Neural cell (in vitro differentiated cells): ENCODE results near the gene BROX. TPM values are rescaled to one million over a fixed set of nuclear protein-coding genes. Genes with fewer than 3 reads are reported as not detected.

Source experiments
- H2AFZ ChIP-seq: fragments of 200-600, 300-800 bp; sonication (generic), shearing (Covaris generic); 2 replicates; pipeline ENCODE4 v1.6.0; 2014; ENCODE audit warnings: low read depth, mild to moderate bottlenecking, antibody characterized with exemption, low read length, moderate library complexity
- H3F3A ChIP-seq: fragments of 200-600 bp; shearing (Covaris generic); 2 replicates; pipeline ENCODE4 v1.6.1; 2016; ENCODE audit warnings: mild to moderate bottlenecking, moderate library complexity, mixed read lengths, antibody characterized with exemption, low read length; ENCODE audit not compliant: insufficient read depth, poor library complexity, severe bottlenecking
- H3K27ac ChIP-seq: fragments of 200-600, 300-800 bp; sonication (generic), shearing (Covaris generic); 2 replicates; pipeline ENCODE4 v1.5.1; 2014; ENCODE audit warnings: mild to moderate bottlenecking, low read length, moderate library complexity
- H3K27me3 ChIP-seq: fragments of 300-800, 200-600 bp; sonication (generic), shearing (Covaris generic); 2 replicates; pipeline ENCODE4 v1.6.0; 2014; ENCODE audit warnings: mild to moderate bottlenecking, low read depth, low read length, moderate library complexity; ENCODE audit not compliant: insufficient read depth
- H3K36me3 ChIP-seq: fragments of 300-800, 200-600 bp; sonication (generic), shearing (Covaris generic); 2 replicates; pipeline ENCODE4 v1.5.1; 2014; ENCODE audit warnings: mild to moderate bottlenecking, antibody characterized with exemption, low read length, moderate library complexity; ENCODE audit not compliant: insufficient read depth
- H3K4me2 ChIP-seq: fragments of 300-800, 200-600 bp; sonication (generic), shearing (Covaris generic); 2 replicates; pipeline ENCODE4 v1.6.0; 2014; ENCODE audit warnings: mild to moderate bottlenecking, low read length
- H3K4me3 ChIP-seq: fragments of 300-800, 200-600 bp; sonication (generic), shearing (Covaris generic); 2 replicates; pipeline ENCODE4 v1.5.1; 2014; ENCODE audit warnings: mild to moderate bottlenecking, low read length, moderate library complexity
- H3K79me2 ChIP-seq: fragments of 200-600 bp; shearing (Covaris generic); replicated peaks from 2 replicates; pipeline ENCODE4 v1.6.0; 2014; ENCODE audit warnings: mild to moderate bottlenecking, low read length, moderate library complexity; ENCODE audit not compliant: insufficient read depth
- H3K9ac ChIP-seq: fragments of 300-800, 200-600 bp; sonication (generic), shearing (Covaris generic); 2 replicates; pipeline ENCODE4 v1.6.1; 2016; ENCODE audit warnings: mild to moderate bottlenecking, low read length, mixed read lengths
- H3K9me2 ChIP-seq: fragments of 200-600 bp; shearing (Covaris generic); 2 replicates; pipeline ENCODE4 v1.6.1; 2016; ENCODE audit warnings: mild to moderate bottlenecking, low read length, mixed read lengths; ENCODE audit not compliant: insufficient read depth
- H3K9me3 ChIP-seq: fragments of 200-600, 300-800 bp; sonication (generic), shearing (Covaris generic); 2 replicates; pipeline ENCODE4 v1.6.1; 2016; ENCODE audit warnings: mild to moderate bottlenecking, mixed run types, low read length, moderate library complexity, mixed read lengths
- H4K20me1 ChIP-seq: fragments of 200-600 bp; shearing (Covaris generic); 2 replicates; pipeline ENCODE4 v1.6.1; 2016; ENCODE audit warnings: mild to moderate bottlenecking, mixed run types; ENCODE audit not compliant: insufficient read depth
- CTCF ChIP-seq: fragments of 450-650 bp; IDR thresholded peaks from 2 replicates; pipeline ENCODE4 v1.5.1; 2014; ENCODE audit warnings: antibody characterized with exemption, mild to moderate bottlenecking, moderate library complexity; ENCODE audit not compliant: poor library complexity, severe bottlenecking
- EP300 ChIP-seq: fragments of 450-650 bp; conservative IDR thresholded peaks from 2 replicates; pipeline ENCODE4 v1.6.1; 2014; ENCODE audit warnings: antibody characterized with exemption, mild to moderate bottlenecking, moderate library complexity; ENCODE audit not compliant: poor library complexity, severe bottlenecking
- EZH2 ChIP-seq: fragments of 200-600, 300-800 bp; shearing (Covaris generic), sonication (generic); IDR thresholded peaks from 2 replicates; pipeline ENCODE4 v1.6.1; 2014; ENCODE audit warnings: antibody characterized with exemption, low read length, borderline replicate concordance, mild to moderate bottlenecking; ENCODE audit not compliant: insufficient read depth, poor library complexity, severe bottlenecking
- MXI1 ChIP-seq: fragments of 450-650 bp; conservative IDR thresholded peaks from 2 replicates; pipeline ENCODE4 v1.6.1; 2014; ENCODE audit warnings: antibody characterized with exemption, mild to moderate bottlenecking; ENCODE audit not compliant: poor library complexity, severe bottlenecking
- POLR2AphosphoS5 ChIP-seq: IDR thresholded peaks from 2 replicates; pipeline ENCODE4 v1.6.1; 2012
- RAD21 ChIP-seq: fragments of 450-650 bp; conservative IDR thresholded peaks from 2 replicates; pipeline ENCODE4 v1.6.1; 2014; ENCODE audit warnings: antibody characterized with exemption, mild to moderate bottlenecking, moderate library complexity
- SMC3 ChIP-seq: fragments of 450-650 bp; conservative IDR thresholded peaks from 2 replicates; pipeline ENCODE4 v1.6.1; 2014; ENCODE audit warnings: antibody characterized with exemption, mild to moderate bottlenecking, moderate library complexity; ENCODE audit not compliant: poor library complexity
- TAF1 ChIP-seq: IDR thresholded peaks from 2 replicates; pipeline ENCODE4 v1.6.1; 2012; ENCODE audit warnings: low read depth
- polyA minus RNA-seq: library from RNA; depleted of rRNA, polyadenylated mRNA; stranded (reverse); fragments of >200 nt; gene quantifications from 2 replicates; pipeline ENCODE4 v1.2.3, GENCODE V29; 2014
- polyA plus RNA-seq: library from polyadenylated mRNA; depleted of rRNA; stranded (reverse); fragments of >200 nt; gene quantifications from 2 replicates; pipeline ENCODE4 v1.2.3, GENCODE V29; 2014
- TF ChIP-seq, protein P1 (sequence below): IDR thresholded peaks from 2 replicates; pipeline ENCODE4 v1.6.1; 2012; ENCODE audit warnings: borderline replicate concordance

Gene BROX
- 20.1 and 22.6 TPM in 2 replicates for polyA plus RNA-seq
- 48.5 and 69.2 TPM in 2 replicates for polyA minus RNA-seq

GRCh38 chr1:222712253-222713090, at the start of gene BROX, which contains the start of gene AIDA:
BROX (plus strand) TSS chr1:222712564; CDS start chr1:222715700, 3,136 bp downstream.
AIDA (minus strand) TSS chr1:222712491; CDS start chr1:222712317, 174 bp downstream.
- Histone ChIP-seq H3K9ac (peak within 1 kb of the TSS; percentile 86), H3K27ac (peak within 1 kb of the TSS; percentile 95), H3K79me2 (peaks cover 36% of the 10 kb centered on the region), H3K9me2 (no peaks in the 10 kb centered on the region), H3F3A (no peaks in the 10 kb centered on the region), H3K9me3 (no peaks in the 10 kb centered on the region), H3K4me3 (peak within 1 kb of the TSS; percentile 77), H4K20me1 (no peaks in the 10 kb centered on the region), H3K36me3 (no peaks in the 10 kb centered on the region), H2AFZ (peak within 1 kb of the TSS; percentile 94), H3K27me3 (no peaks in the 10 kb centered on the region), H3K4me2 (peak within 1 kb of the TSS; percentile 76)
- TF ChIP-seq EP300 = peak; percentile 22
- TF ChIP-seq TAF1 = no peak
- peak; percentile 22 for TF ChIP-seq POLR2AphosphoS5
- TF ChIP-seq, protein P1, sequence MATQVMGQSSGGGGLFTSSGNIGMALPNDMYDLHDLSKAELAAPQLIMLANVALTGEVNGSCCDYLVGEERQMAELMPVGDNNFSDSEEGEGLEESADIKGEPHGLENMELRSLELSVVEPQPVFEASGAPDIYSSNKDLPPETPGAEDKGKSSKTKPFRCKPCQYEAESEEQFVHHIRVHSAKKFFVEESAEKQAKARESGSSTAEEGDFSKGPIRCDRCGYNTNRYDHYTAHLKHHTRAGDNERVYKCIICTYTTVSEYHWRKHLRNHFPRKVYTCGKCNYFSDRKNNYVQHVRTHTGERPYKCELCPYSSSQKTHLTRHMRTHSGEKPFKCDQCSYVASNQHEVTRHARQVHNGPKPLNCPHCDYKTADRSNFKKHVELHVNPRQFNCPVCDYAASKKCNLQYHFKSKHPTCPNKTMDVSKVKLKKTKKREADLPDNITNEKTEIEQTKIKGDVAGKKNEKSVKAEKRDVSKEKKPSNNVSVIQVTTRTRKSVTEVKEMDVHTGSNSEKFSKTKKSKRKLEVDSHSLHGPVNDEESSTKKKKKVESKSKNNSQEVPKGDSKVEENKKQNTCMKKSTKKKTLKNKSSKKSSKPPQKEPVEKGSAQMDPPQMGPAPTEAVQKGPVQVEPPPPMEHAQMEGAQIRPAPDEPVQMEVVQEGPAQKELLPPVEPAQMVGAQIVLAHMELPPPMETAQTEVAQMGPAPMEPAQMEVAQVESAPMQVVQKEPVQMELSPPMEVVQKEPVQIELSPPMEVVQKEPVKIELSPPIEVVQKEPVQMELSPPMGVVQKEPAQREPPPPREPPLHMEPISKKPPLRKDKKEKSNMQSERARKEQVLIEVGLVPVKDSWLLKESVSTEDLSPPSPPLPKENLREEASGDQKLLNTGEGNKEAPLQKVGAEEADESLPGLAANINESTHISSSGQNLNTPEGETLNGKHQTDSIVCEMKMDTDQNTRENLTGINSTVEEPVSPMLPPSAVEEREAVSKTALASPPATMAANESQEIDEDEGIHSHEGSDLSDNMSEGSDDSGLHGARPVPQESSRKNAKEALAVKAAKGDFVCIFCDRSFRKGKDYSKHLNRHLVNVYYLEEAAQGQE = peak; percentile 19
- TF ChIP-seq MXI1 = peak; percentile 61

GRCh38 chr1:222663431-222663934, 48.9 kb upstream of the BROX start:
- Histone ChIP-seq H4K20me1 (no peaks in the 10 kb centered on the region), H3K27me3 (no peaks in the 10 kb centered on the region), H3F3A (no peaks in the 10 kb centered on the region), H3K27ac (no peak overlapping the region), H3K9ac (no peak overlapping the region), H3K79me2 (no peaks in the 10 kb centered on the region), H3K36me3 (peaks cover 28% of the 10 kb centered on the region), H2AFZ (no peak overlapping the region), H3K4me3 (no peak overlapping the region), H3K4me2 (no peak overlapping the region), H3K9me3 (no peaks in the 10 kb centered on the region), H3K9me2 (no peaks in the 10 kb centered on the region)
- TF ChIP-seq, protein P1 = no peak
- no peak for TF ChIP-seq RAD21
- TF ChIP-seq SMC3 = no peak
- no peak for TF ChIP-seq MXI1
- TF ChIP-seq EZH2 = no peak
- no peak for TF ChIP-seq POLR2AphosphoS5
- TF ChIP-seq EP300 = no peak
- TF ChIP-seq CTCF = no peak
- TF ChIP-seq TAF1 = no peak
